SK-N-DZ (cell line): ENCODE results near the gene ZDHHC14.

Experiments
- DNase-seq: peaks from one replicate; pipeline ENCODE4 v3.0.0-alpha.2; 2015; ENCODE audit warnings: low spot score

The ZDHHC14 gene

DNA sequence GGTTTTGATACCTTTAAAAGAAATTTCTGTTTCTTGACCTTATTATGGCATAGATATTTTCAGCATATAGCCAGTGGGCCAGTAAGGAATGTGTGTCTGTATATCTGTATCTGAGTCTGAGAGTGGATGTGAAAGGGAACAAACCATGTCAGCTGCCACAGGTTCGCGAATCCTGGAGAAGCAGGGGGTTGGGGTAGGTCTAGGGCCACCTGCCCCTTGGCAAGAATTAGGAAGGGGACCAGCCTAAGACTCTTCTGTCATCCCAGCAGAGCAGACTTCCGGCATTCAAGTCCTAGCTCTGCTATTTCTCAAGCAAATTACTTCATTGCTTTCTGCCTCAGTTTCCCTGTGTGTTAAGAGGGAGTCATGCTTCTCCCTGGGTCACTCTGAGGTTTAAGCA lies 261.7 kb downstream of the ZDHHC14 start:
- DNase-seq: no peak

- no peak for DNase-seq
Measured at GRCh38 chr6:157644043-157644810, 263.2 kb downstream of the ZDHHC14 start.

DNA sequence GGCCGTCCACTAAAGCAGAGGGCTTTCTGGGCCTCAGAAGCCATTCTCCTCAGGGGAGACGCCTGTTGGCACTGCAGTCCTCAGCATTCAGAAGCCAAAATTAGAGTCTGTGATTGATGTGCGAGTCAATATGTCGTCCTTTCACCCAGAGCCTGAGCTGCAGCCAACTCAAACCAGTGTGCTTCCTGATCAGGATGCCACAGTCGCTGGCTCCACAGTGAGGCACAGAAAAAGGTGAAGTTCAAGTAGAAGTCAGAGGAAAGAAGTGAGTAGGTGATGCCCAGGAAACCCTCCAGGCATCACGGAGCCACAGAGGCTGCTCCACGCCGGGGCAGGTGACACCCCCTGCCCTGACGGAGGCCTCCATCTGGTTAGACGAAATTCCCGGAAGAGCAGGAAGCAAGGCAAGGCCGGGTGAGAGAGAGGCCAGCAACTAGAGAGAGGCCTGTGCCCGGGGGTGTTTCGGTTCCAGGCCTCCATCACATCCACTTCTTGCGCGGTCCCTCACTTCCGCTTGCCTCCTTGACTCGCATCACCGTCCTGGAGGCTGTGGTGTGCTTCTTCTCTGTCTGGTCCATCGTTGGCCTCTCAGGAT lies 264.3 kb downstream of the ZDHHC14 start:
- no peak for DNase-seq

- DNase-seq: no peak
Measured at GRCh38 chr6:157646012-157646411, 265.0 kb downstream of the ZDHHC14 start.

- no peak for DNase-seq
Measured at GRCh38 chr6:157647261-157647915, 266.4 kb downstream of the ZDHHC14 start.

- DNase-seq: no peak
Measured at GRCh38 chr6:157648561-157648960, 267.6 kb downstream of the ZDHHC14 start.

DNA sequence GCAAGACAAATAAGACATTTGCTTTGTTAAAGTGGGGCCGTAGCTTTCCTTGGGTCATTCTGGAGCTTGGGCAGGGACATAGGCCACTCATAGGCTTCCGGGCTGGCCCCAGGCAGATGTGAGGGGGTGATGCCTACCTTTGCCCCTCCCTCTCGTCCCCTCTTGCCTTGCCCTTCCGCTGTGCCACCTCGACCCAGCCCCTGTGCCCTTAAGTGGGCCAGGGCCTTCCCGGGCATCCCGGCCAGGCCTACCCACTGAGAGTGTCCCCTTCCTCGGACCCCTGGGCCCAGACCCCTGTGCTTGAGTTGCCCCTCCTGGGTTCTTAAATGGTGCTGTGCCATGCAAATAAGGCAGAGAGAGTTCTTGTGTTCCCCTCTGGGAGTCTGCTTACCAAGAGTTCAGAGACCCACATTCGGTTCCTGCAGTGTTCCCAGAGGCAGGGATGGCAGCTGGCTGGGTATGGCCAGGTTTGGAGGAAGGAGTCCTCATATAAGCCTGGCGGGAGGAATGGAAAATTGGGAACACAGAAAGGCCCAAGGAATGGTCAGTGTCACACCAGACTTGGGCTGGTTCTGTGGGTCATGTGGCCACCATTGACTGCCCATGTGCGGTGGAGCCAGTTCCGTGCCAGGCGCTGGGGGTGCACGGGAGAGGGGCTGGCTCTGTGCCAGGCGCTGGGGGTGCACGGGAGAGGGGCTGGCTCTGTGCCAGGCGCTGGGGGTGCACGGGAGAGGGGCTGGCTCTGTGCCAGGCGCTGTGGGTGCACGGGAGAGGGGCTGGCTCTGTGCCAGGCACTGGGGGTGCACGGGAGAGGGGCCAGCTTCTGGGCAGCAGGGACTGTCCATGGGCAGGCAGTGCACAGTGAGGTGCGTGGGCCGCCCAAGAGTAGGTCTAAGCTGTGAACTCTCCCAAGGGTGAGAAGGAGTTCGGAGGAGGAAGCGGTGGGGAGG lies 268.6 kb downstream of the ZDHHC14 start:
- DNase-seq: no peak

DNA sequence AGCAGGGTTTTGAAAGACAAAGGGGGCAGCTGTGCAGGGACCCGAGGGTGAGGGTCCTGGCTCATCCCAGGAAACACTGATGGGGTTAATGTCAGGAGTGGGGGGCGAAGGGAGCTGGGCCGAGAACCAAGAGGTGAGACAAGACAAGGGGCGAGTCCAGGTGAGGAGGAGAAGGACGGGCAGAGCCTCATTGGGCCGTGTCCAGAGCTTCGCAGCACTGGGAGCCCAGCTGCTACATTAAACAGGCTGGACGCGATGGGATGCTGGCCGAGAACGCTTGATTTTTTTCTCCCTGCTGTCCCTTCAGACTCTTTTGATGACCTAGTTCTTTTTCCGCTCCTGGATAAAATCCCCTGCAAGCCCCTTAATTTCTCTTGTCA lies 269.3 kb downstream of the ZDHHC14 start:
- DNase-seq: no peak

DNA sequence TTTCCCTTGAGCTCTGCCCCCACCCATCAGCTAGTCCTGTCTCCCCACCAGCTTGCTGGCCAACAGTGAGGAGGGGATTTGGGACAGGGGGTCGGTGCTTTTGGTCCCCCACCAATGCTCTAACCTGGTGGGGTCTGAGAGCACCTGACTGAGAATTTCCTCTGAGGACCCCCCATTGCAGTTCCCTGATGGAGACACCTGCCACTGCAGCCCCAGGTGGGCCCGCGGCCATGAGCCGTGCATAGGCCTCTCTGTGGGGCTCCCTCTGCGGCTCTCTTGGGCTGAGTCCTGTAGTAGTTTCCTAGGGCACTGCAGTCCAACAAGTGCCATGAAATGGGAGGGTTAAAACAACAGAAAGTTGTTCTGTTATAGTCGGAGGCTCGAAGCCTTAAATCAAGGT lies 269.8 kb downstream of the ZDHHC14 start:
- DNase-seq: no peak

DNA sequence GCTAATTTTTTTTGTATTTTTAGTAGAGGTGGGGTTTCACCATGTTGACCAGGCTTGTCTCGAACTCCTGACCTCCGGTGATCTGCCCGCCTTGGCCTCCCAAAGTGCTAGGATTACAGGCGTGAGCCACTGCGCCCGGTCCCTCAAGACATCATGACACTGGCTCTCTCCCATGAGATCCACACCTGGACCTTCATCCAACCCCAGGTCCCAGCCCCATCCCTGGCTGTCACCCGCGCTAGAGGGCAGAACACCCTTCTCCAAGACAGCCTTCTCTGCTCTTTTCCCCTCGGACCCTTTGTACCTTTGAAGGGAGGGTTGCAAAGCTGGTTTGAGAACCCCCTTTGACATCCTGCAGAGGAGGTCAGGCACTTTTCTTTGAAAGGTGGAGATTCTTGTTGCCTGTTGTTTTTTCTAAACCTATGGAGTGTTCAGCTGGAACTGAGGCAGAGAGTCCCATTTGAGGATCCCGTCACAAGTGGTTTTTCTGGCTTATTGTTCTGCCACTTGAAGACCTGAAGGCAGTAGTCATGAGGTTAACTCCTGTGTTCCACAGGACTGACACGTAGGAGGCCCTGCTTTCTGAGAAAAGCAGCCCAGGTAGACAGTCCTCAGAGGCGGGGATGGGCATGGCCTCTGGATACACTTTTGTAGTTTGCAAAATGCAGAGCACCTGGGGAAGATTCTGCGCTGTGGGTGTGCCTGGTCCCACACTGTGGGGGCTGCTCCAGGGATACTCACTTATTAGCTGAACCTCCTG lies 270.9 kb downstream of the ZDHHC14 start:
- DNase-seq: no peak

DNA sequence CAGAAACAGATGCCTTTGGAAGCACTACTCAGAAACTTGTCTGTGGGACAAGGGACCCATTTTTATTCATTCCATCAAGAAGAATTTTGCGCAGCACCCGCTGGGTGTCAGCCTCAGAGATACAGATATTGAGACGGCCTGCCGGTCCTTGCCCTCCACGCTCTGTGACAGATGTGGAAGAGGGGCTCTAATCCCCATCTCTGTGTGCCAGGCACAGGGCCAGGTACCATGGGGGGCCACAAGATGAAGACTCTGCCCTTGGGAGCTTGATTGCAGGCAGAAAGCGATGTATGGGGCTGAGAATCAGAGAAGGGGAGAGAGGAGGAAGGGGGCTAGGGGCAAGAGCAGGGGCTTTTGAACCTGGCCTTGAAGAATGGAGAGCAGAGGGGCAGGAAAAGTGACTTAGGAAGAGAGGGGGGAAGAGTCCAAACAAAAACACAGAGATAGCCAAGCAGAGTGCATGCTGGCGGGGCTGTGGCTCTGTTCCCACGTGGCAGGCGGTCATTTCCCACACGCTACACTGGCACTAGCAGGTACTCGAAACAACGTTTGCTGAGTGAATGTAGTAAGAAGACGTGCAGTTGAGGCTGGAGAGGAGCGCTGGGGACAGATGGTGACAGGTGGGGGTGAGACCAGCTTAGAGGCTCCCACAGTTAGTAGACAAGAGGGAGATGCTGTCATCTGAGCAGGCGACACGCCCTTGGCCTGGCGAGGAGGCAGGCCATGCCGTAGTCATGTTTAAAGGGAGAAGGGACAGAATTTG lies 271.8 kb downstream of the ZDHHC14 start:
- DNase-seq: no peak

DNA sequence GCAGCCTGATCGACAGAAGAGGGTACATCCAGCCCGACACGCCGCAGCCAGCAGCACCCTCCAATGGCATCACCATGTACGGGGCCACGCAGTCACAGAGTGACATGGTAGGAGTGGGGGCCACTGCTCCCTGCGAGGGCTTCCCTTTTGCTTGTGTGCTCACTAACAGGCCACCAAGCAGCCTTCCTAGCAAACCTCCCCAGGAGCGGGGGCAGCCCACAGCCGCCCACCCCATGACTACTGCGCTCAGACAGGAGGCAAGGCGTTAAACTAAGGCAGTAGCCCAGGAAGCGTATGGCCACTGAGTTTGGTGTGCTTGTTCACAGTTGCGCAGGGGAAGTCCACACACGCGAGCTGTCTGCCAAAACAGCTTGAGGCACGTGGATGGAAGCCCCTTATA lies 272.5 kb downstream of the ZDHHC14 start:
- DNase-seq: no peak

DNA sequence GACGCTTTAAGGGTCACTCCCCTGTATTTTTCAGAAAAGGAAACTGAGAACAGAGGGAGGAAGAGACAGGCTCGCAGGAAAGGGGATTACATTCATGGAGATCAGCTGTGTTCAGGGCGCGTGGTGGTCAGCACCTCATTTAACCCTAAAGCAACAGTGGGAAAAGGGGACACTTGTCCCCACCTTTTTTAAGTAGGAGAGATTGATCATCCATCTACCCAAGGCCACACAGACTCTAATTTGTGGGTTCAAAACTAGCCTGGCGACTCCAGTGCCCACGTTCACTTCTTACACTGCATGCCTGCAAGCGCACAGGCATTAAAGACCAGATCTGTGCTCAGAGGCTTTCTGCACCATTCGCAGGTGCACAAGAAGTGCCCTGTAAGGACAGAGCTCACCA lies 274.1 kb downstream of the ZDHHC14 start:
- DNase-seq: no peak

- no peak for DNase-seq
Measured at GRCh38 chr6:157656437-157656997, 275.5 kb downstream of the ZDHHC14 start.

GRCh38 chr6:157657754-157658153 lies 276.8 kb downstream of the ZDHHC14 start:
- no peak for DNase-seq

- no peak for DNase-seq
Measured at GRCh38 chr6:157658301-157658700, 277.3 kb downstream of the ZDHHC14 start.

GRCh38 chr6:157659536-157660271 lies 278.7 kb downstream of the ZDHHC14 start:
- no peak for DNase-seq

DNA sequence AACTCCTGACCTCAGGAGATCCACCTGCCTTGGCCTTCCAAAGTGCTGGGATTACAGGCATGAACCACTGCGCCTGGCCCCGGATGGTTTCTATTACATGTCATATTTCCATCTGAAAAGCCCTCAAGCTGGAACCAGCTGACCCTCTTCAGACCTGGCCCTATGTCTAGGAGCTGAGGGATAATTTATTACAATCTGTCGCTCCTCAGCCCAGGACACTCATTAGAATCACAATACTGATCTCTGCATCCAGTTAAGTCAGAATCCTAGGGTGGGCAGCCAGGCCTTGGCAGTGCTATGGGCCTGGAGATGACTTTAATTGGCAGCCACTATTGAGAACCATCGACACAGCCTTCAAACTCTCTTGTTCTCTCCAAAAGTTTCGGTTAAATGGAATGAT lies 279.4 kb downstream of the ZDHHC14 start:
- DNase-seq: no peak

- DNase-seq: no peak
Measured at GRCh38 chr6:157661652-157662051, 280.7 kb downstream of the ZDHHC14 start.
